Ishikawa (cell line): ENCODE measurements around the gene PRELID2.
A peak's percentile ranks its signal among the peaks of the same experiment; 100 is the strongest.

Source experiments
- CEBPB ChIP-seq: IDR thresholded peaks from 2 replicates; pipeline ENCODE4 v1.6.1; 2012
- CREB1 ChIP-seq: IDR thresholded peaks from 2 replicates; pipeline ENCODE4 v1.6.1; 2012; ENCODE audit warnings: low read depth
- EGR1 ChIP-seq: IDR thresholded peaks from 2 replicates; pipeline ENCODE4 v1.6.1; 2012
- EP300 ChIP-seq: IDR thresholded peaks from 2 replicates; pipeline ENCODE4 v1.6.1; 2012; ENCODE audit warnings: borderline replicate concordance
- FOXM1 ChIP-seq: IDR thresholded peaks from 2 replicates; pipeline ENCODE4 v1.6.1; 2012; ENCODE audit warnings: low read depth, borderline replicate concordance
- NFIC ChIP-seq: IDR thresholded peaks from 2 replicates; pipeline ENCODE4 v1.6.1; 2012
- RAD21 ChIP-seq: IDR thresholded peaks from 2 replicates; pipeline ENCODE4 v1.6.1; 2012; ENCODE audit warnings: low read depth
- REST ChIP-seq: IDR thresholded peaks from 2 replicates; pipeline ENCODE4 v1.6.1; 2012; ENCODE audit warnings: low read depth, mild to moderate bottlenecking
- TAF1 ChIP-seq: IDR thresholded peaks from 2 replicates; pipeline ENCODE4 v1.6.1; 2012; ENCODE audit warnings: low read depth, mild to moderate bottlenecking
- TCF12 ChIP-seq: IDR thresholded peaks from 2 replicates; pipeline ENCODE4 v1.6.1; 2012; ENCODE audit warnings: low read depth
- TEAD4 ChIP-seq: IDR thresholded peaks from 2 replicates; pipeline ENCODE4 v1.6.1; 2012
- YY1 ChIP-seq: IDR thresholded peaks from 2 replicates; pipeline ENCODE4 v1.6.1; 2012; ENCODE audit warnings: low read depth
- ZBTB7A ChIP-seq: IDR thresholded peaks from 2 replicates; pipeline ENCODE4 v1.6.1; 2012; ENCODE audit warnings: low read depth
- TF ChIP-seq, protein P1 (sequence below): IDR thresholded peaks from 2 replicates; pipeline ENCODE4 v1.6.1; 2012
- TF ChIP-seq, protein P2 (sequence below): IDR thresholded peaks from 2 replicates; pipeline ENCODE4 v1.6.1; 2012

Gene PRELID2

GRCh38 chr5:145834917-145835847 is at the start of gene PRELID2:
Gene PRELID2 (minus strand): TSS chr5:145835342. CDS start chr5:145835251, 91 bp downstream.
- no peak for TF ChIP-seq REST
- peak; percentile 8; the same call in 1 of the 2 replicates for TF ChIP-seq RAD21
- 0 out of 2 replicates have a peak, but pooled peaks have one; percentile 44 for TF ChIP-seq TCF12
- TF ChIP-seq EGR1: peak; percentile 54; the same call in 1 of the 2 replicates
- TF ChIP-seq CEBPB: no peak
- TF ChIP-seq TAF1: peak; percentile 69
- TF ChIP-seq, protein P1, sequence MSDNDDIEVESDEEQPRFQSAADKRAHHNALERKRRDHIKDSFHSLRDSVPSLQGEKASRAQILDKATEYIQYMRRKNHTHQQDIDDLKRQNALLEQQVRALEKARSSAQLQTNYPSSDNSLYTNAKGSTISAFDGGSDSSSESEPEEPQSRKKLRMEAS: peak; percentile 61
- no peak for TF ChIP-seq EP300
- TF ChIP-seq, protein P2, sequence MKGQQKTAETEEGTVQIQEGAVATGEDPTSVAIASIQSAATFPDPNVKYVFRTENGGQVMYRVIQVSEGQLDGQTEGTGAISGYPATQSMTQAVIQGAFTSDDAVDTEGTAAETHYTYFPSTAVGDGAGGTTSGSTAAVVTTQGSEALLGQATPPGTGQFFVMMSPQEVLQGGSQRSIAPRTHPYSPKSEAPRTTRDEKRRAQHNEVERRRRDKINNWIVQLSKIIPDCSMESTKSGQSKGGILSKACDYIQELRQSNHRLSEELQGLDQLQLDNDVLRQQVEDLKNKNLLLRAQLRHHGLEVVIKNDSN: no peak

GRCh38 chr5:145874765-145875164 is 39.6 kb upstream of the PRELID2 start:
- TF ChIP-seq ZBTB7A (no peak), REST (no peak), CEBPB (no peak), FOXM1 (no peak)

GRCh38 chr5:145872914-145873313 is 37.8 kb upstream of the PRELID2 start, which contains the start of gene GRXCR2:
Gene GRXCR2 (minus strand): TSS chr5:145873014. CDS start chr5:145872968, 46 bp downstream.
- TF ChIP-seq CREB1: no peak
- TF ChIP-seq, protein P2: no peak
- no peak for TF ChIP-seq TEAD4
- TF ChIP-seq, protein P1: no peak
- TF ChIP-seq YY1: no peak
- no peak for TF ChIP-seq ZBTB7A
- no peak for TF ChIP-seq EGR1
- TF ChIP-seq NFIC: no peak

GRCh38 chr5:145872486-145872885 is 37.3 kb upstream of the PRELID2 start:
- TF ChIP-seq RAD21 (peak; percentile 29), CREB1 (no peak), NFIC (peak; percentile 59)

DNA sequence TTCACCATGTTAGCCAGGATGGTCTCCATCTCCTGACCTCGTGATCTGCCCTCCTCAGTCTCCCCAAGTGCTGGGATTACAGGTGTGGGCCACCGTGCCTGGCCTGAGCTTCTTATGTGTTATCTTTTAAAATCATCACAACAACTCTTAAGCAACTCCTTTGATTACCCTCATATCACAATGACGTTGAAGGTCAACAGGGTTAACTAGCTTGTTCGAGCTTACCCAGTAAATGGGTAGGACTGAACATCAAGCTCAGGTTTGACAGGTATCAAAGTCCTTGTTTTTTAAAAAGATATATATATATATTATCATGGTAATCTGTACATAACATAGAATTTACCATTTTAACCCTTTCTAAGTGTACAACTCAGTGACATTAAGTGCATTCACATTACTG is 34.6 kb upstream of the PRELID2 start:
- TF ChIP-seq EP300 (no peak), CEBPB (no peak), TEAD4 (no peak), TCF12 (no peak), TAF1 (no peak), CREB1 (no peak), YY1 (no peak)

GRCh38 chr5:145867806-145868205 is 32.7 kb upstream of the PRELID2 start:
- no peak for TF ChIP-seq FOXM1

GRCh38 chr5:145863003-145863402 is 27.9 kb upstream of the PRELID2 start:
- no peak for TF ChIP-seq CREB1
- no peak for TF ChIP-seq NFIC
- no peak for TF ChIP-seq CEBPB
- TF ChIP-seq, protein P1: no peak
- no peak for TF ChIP-seq TCF12
- TF ChIP-seq, protein P2: no peak
- no peak for TF ChIP-seq EP300
- TF ChIP-seq REST: no peak
- TF ChIP-seq EGR1: no peak
- no peak for TF ChIP-seq TAF1
- no peak for TF ChIP-seq ZBTB7A
- TF ChIP-seq FOXM1: no peak
- TF ChIP-seq RAD21: no peak
- TF ChIP-seq YY1: no peak
- TF ChIP-seq TEAD4: no peak
